IMR-90 (cell line): ENCODE results near the gene MCMBP. TPM values are rescaled to one million over a fixed set of nuclear protein-coding genes. Genes with fewer than 3 reads are reported as not detected.

Experiments
- ATAC-seq: fragments of 200-7000 bp; cut with Tn5 transposase; 2 replicates; pipeline ENCODE4 v1.9.1; 2020; ENCODE audit warnings: low read depth, mild to moderate bottlenecking, moderate library complexity
- BruUV-seq: library from RNA; stranded (reverse); fragments of 400-500 nt; replicated peaks from 2 replicates; lab custom pipeline; 2021; lab: Mats Ljungman, UMichigan
- CTCF ChIA-PET: fragments of 300-600 bp; formaldehyde crosslinking; extraction: SDS; loops from one replicate; lab custom pipeline; 2021; ENCODE audit warnings: antibody characterized with exemption; lab: Yijun Ruan, JAX
- POLR2A ChIA-PET: fragments of 300-600 bp; sonication (Branson Sonifier 250); formaldehyde crosslinking; loops from one replicate; lab custom pipeline; 2022; ENCODE audit warnings: antibody characterized with exemption; ENCODE audit not compliant: unreplicated experiment; lab: Charles Lee
- DNase-seq: peaks from one replicate; pipeline ENCODE4 v3.0.0; 2013
- H2AFZ ChIP-seq: replicated peaks from 2 replicates; pipeline ENCODE3; 2013; ENCODE audit warnings: low read length, mild to moderate bottlenecking; ENCODE audit not compliant: poor library complexity
- H2AK5ac ChIP-seq: 2 replicates; pipeline ENCODE4 v1.6.1; 2013; ENCODE audit warnings: low read depth, low read length, inconsistent platforms
- H2AK9ac ChIP-seq: replicated peaks from 2 replicates; pipeline ENCODE3; 2013; ENCODE audit warnings: mild to moderate bottlenecking, low read depth, low read length, moderate library complexity; ENCODE audit not compliant: poor library complexity
- H2BK120ac ChIP-seq: 2 replicates; pipeline ENCODE4 v1.6.1; 2013; ENCODE audit warnings: low read depth, low read length, inconsistent platforms
- H2BK15ac ChIP-seq: 3 replicates; pipeline ENCODE4 v1.6.1; 2013; ENCODE audit warnings: low read depth, low read length, inconsistent platforms
- H2BK20ac ChIP-seq: 2 replicates; pipeline ENCODE4 v1.6.1; 2013; ENCODE audit warnings: low read depth, mild to moderate bottlenecking, inconsistent platforms, low read length, moderate library complexity
- H2BK5ac ChIP-seq: 2 replicates; pipeline ENCODE4 v1.6.1; 2013; ENCODE audit warnings: mild to moderate bottlenecking, low read depth, low read length, inconsistent platforms; ENCODE audit not compliant: poor library complexity, severe bottlenecking
- H3K14ac ChIP-seq: replicated peaks from 2 replicates; pipeline ENCODE4 v1.6.1; 2013; ENCODE audit warnings: low read depth, low read length, inconsistent platforms
- H3K18ac ChIP-seq: 2 replicates; pipeline ENCODE4 v1.6.1; 2013; ENCODE audit warnings: low read depth, low read length, control low read depth
- H3K23ac ChIP-seq: 2 replicates; pipeline ENCODE4 v1.6.1; 2013; ENCODE audit warnings: low read depth, low read length, inconsistent platforms
- H3K27ac ChIP-seq: 2 replicates; pipeline ENCODE4 v1.5.1; 2013; ENCODE audit warnings: mild to moderate bottlenecking, control low read depth, low read length; ENCODE audit not compliant: insufficient read depth
- H3K27me3 ChIP-seq: 2 replicates; pipeline ENCODE4 v1.6.1; 2013; ENCODE audit warnings: low read length; ENCODE audit not compliant: control insufficient read depth, insufficient read depth
- H3K36me3 ChIP-seq: 2 replicates; pipeline ENCODE4 v1.6.1; 2013; ENCODE audit warnings: low read length, mixed read lengths; ENCODE audit not compliant: control insufficient read depth, insufficient read depth
- H3K4ac ChIP-seq: 2 replicates; pipeline ENCODE4 v1.6.1; 2013; ENCODE audit warnings: low read depth, low read length, inconsistent platforms
- H3K4me1 ChIP-seq: 2 replicates; pipeline ENCODE4 v1.6.1; 2013; ENCODE audit warnings: low read length, mixed read lengths; ENCODE audit not compliant: control insufficient read depth, insufficient read depth
- H3K4me2 ChIP-seq: 2 replicates; pipeline ENCODE4 v1.6.1; 2013; ENCODE audit warnings: low read depth, mild to moderate bottlenecking, control low read depth, low read length, moderate library complexity
- H3K4me3 ChIP-seq: 2 replicates; pipeline ENCODE4 v1.5.1; 2013; ENCODE audit warnings: low read depth, mild to moderate bottlenecking, control low read depth, low read length, moderate library complexity; ENCODE audit not compliant: insufficient read depth
- H3K56ac ChIP-seq: 2 replicates; pipeline ENCODE4 v1.6.1; 2013; ENCODE audit warnings: low read length, inconsistent platforms; ENCODE audit not compliant: insufficient read depth; ENCODE audit errors: extremely low read depth
- H3K79me1 ChIP-seq, 2 experiments: 2 replicates each; pipeline ENCODE4 v1.6.1; 2013; ENCODE audit warnings: low read length in 2 of 2, inconsistent platforms in 1 of 2, low read depth in 1 of 2
- H3K9ac ChIP-seq: 2 replicates; pipeline ENCODE4 v1.6.1; 2013; ENCODE audit warnings: low read depth, low read length, control low read depth
- H3K9me1 ChIP-seq: 2 replicates; pipeline ENCODE4 v1.6.1; 2013; ENCODE audit warnings: low read length, inconsistent platforms; ENCODE audit not compliant: insufficient read depth
- H3K9me3 ChIP-seq: 2 replicates; pipeline ENCODE4 v1.6.1; 2013; ENCODE audit warnings: low read length; ENCODE audit not compliant: control insufficient read depth, insufficient read depth
- H4K20me1 ChIP-seq: 2 replicates; pipeline ENCODE4 v1.6.1; 2013; ENCODE audit warnings: low read length, inconsistent platforms; ENCODE audit not compliant: insufficient read depth
- H4K5ac ChIP-seq: 2 replicates; pipeline ENCODE4 v1.6.1; 2013; ENCODE audit warnings: mild to moderate bottlenecking, low read depth, low read length, control low read depth
- H4K8ac ChIP-seq, 2 experiments: 2 replicates each; pipeline ENCODE4 v1.6.1; 2013; ENCODE audit warnings: low read depth in 2 of 2, low read length in 2 of 2, control low read depth in 1 of 2, inconsistent platforms in 1 of 2
- H4K91ac ChIP-seq: 2 replicates; pipeline ENCODE4 v1.6.1; 2013; ENCODE audit warnings: low read depth, low read length, inconsistent platforms; ENCODE audit not compliant: insufficient read depth
- BHLHE40 ChIP-seq: fragments of 150-350 bp; IDR thresholded peaks from 2 replicates; pipeline ENCODE4 v1.6.1; 2016; ENCODE audit warnings: mild to moderate bottlenecking, low read depth, low read length
- CEBPB ChIP-seq: IDR thresholded peaks from 2 replicates; pipeline ENCODE4 v1.6.1; 2012; ENCODE audit warnings: low read depth, low read length, improper control_type of control experiment
- CHD1 ChIP-seq: IDR thresholded peaks from 2 replicates; pipeline ENCODE4 v1.6.1; 2012; ENCODE audit warnings: low read depth, low read length, improper control_type of control experiment
- CTCF ChIP-seq: conservative IDR thresholded peaks from 2 replicates; pipeline ENCODE4 v1.5.1; 2012; ENCODE audit warnings: mild to moderate bottlenecking, low read depth, low read length, improper control_type of control experiment
- ELK1 ChIP-seq: fragments of 150-350 bp; IDR thresholded peaks from 2 replicates; pipeline ENCODE4 v1.6.1; 2016; ENCODE audit warnings: low read depth, mild to moderate bottlenecking, low read length, moderate library complexity, borderline replicate concordance
- FOS ChIP-seq: fragments of 150-350 bp; IDR thresholded peaks from 2 replicates; pipeline ENCODE4 v1.6.1; 2016; ENCODE audit warnings: low read depth, low read length
- MAFK ChIP-seq: IDR thresholded peaks from 2 replicates; pipeline ENCODE4 v1.6.1; 2012; ENCODE audit warnings: low read depth, low read length, improper control_type of control experiment
- MAZ ChIP-seq: IDR thresholded peaks from 2 replicates; pipeline ENCODE4 v1.6.1; 2012; ENCODE audit warnings: low read depth, mild to moderate bottlenecking, low read length, improper control_type of control experiment, moderate library complexity, borderline replicate concordance
- MXI1 ChIP-seq: IDR thresholded peaks from 2 replicates; pipeline ENCODE4 v1.6.1; 2012; ENCODE audit warnings: low read depth, mild to moderate bottlenecking, low read length, moderate library complexity, borderline replicate concordance
- NFE2L2 ChIP-seq: fragments of 150-350 bp; IDR thresholded peaks from 2 replicates; pipeline ENCODE4 v1.6.1; 2016; ENCODE audit warnings: low read depth, mild to moderate bottlenecking, low read length
- POLR2A ChIP-seq: IDR thresholded peaks from 2 replicates; pipeline ENCODE4 v1.6.1; 2012; ENCODE audit warnings: mild to moderate bottlenecking, low read depth, low read length
- RAD21 ChIP-seq: IDR thresholded peaks from 2 replicates; pipeline ENCODE4 v1.6.1; 2012; ENCODE audit warnings: low read length, improper control_type of control experiment
- RCOR1 ChIP-seq: IDR thresholded peaks from 2 replicates; pipeline ENCODE4 v1.6.1; 2012; ENCODE audit warnings: mild to moderate bottlenecking, low read length, improper control_type of control experiment; ENCODE audit not compliant: insufficient replicate concordance
- RFX5 ChIP-seq: IDR thresholded peaks from 2 replicates; pipeline ENCODE4 v1.8.0; 2012; ENCODE audit warnings: low read depth, mild to moderate bottlenecking, low read length, moderate library complexity
- SMC3 ChIP-seq: fragments of 150-350 bp; IDR thresholded peaks from 2 replicates; pipeline ENCODE4 v1.6.1; 2016; ENCODE audit warnings: low read depth, mild to moderate bottlenecking, antibody characterized with exemption, low read length, moderate library complexity
- USF2 ChIP-seq: fragments of 150-350 bp; IDR thresholded peaks from 2 replicates; pipeline ENCODE4 v1.6.1; 2017; ENCODE audit warnings: mild to moderate bottlenecking, antibody characterized with exemption, low read length, low read depth
- WGBS, 2 experiments: methylation state at CpG; one replicate each; pipeline versions ENCODE4 v1.1.5 to v1.1.7; 2013; ENCODE audit warnings: missing lambda C conversion rate in 2 of 2; ENCODE audit not compliant: insufficient read length in 1 of 2; ENCODE audit errors: extremely low coverage in 2 of 2; 5-methylcytosine and 5-hydroxymethylcytosine counted together
- dilution Hi-C: fragments of 300-500 bp; cut with HindIII; formaldehyde crosslinking; loops from one replicate; pipeline ENCODE4 v1.14.3; 2018; ENCODE audit warnings: low sequenced_read_pairs; ENCODE audit not compliant: unreplicated experiment
- in situ Hi-C: fragments of 300-500 bp; cut with MboI; formaldehyde crosslinking; loops from 3 replicates; pipeline ENCODE4 v1.14.3; 2019; ENCODE audit warnings: low sequenced_read_pairs, inconsistent platforms, mixed read lengths
- intact Hi-C: fragments of 100-400 bp; cut with micrococcal nuclease; formaldehyde crosslinking; loops from 2 replicates; pipeline ENCODE4 v1.10.0; 2022
- polyA plus RNA-seq, 3 experiments: library from polyadenylated mRNA; depleted of rRNA; stranded (reverse); fragments of >200 nt; gene quantifications; 2 replicates each; pipeline ENCODE4 v1.2.3, GENCODE V29; 2012; ENCODE audit warnings: low replicate concordance in 1 of 3
- total RNA-seq: library from RNA; depleted of rRNA; stranded (reverse); fragments of >200 nt; gene quantifications from 2 replicates; pipeline ENCODE4 v1.2.3, GENCODE V29; 2012

MCMBP gene
- total and polyA plus RNA-seq, 2 of the 4 experiments (the other 2 are of a cell fraction): 39.0 to 59.9 TPM

- Histone ChIP-seq H3K56ac (no peak overlapping the region), H3K27me3 (no peaks in the 10 kb centered on the region), H3K9ac (no peak overlapping the region), H3K36me3 (no peaks in the 10 kb centered on the region), H3K27ac (no peak overlapping the region), H4K5ac (no peak overlapping the region), H2BK15ac (no peak overlapping the region), H4K8ac (no peak overlapping the region), H4K20me1 (peaks cover 79% of the 10 kb centered on the region), H3K4ac (no peak overlapping the region), H4K91ac (no peak overlapping the region), H2BK5ac (no peak overlapping the region), H2AFZ (no peak overlapping the region), H3K18ac (no peak overlapping the region), H2BK20ac (no peak overlapping the region), H3K4me1 (peaks cover 2% of the 10 kb centered on the region; the same call in 1 of the 2 replicates), H3K9me1 (peaks cover 6% of the 10 kb centered on the region; the same call in 1 of the 2 replicates), H2AK9ac (no peak overlapping the region), H2AK5ac (no peak overlapping the region), H3K4me3 (no peak overlapping the region), H3K23ac (no peak overlapping the region), H3K4me2 (no peak overlapping the region), H3K14ac (no peak overlapping the region), H3K79me1 (peaks cover 0 to 39% of the 10 kb centered on the region in 2 experiments; a peak in 2 of 4 replicates), H2BK120ac (no peak overlapping the region), H3K9me3 (0 out of 2 replicates have a peak, but pooled peaks cover 2% of the 10 kb centered on the region)
- no peak for DNase-seq
- 60% methylated on average over 1 of the region's 6 CpGs; no CpG with 5 or more reads in 1 of the 2 experiments for WGBS, 2 experiments
- dilution Hi-C loops: no loop called here
- POLR2A ChIA-PET: no interaction called here
- intact Hi-C loops: no loop called here
- TF ChIP-seq CTCF: no peak
- no peak for TF ChIP-seq MXI1
- TF ChIP-seq RAD21: no peak
- no peak for TF ChIP-seq RCOR1
- TF ChIP-seq RFX5: no peak
- no peak for TF ChIP-seq BHLHE40
- TF ChIP-seq NFE2L2: no peak
- no peak for TF ChIP-seq CEBPB
- no peak for TF ChIP-seq POLR2A
- no peak for TF ChIP-seq FOS
- no peak for TF ChIP-seq USF2
- TF ChIP-seq ELK1: no peak
- no peak for TF ChIP-seq MAZ
- no peak for TF ChIP-seq CHD1
- no peak for TF ChIP-seq SMC3
- TF ChIP-seq MAFK: no peak
- no TSS peak for BruUV-seq
- CTCF ChIA-PET: no interaction called here
- in situ Hi-C loops: loop anchor here (25.0 kb wide), 1 partner anchor 678 kb away; the partner anchor contains the start of gene PRDX3
- no peak for ATAC-seq
Observed at GRCh38 chr10:119865699-119866240, 6.9 kb downstream of the MCMBP start.
